Activated B cell treated with CpG ODN at 0.5 μM for 24 hours (primary cell): Measurements from ENCODE around the gene MGLL. TPM values are rescaled to one million over a fixed set of nuclear protein-coding genes. Genes with fewer than 3 reads are reported as not detected.
A peak's percentile ranks its signal among the peaks of the same experiment; 100 is the strongest.

ENCODE experiments used
- ATAC-seq: fragments of 200-7000 bp; cut with Tn5 transposase; one replicate; pipeline ENCODE4 v1.10.0; 2021; ENCODE audit warnings: low read depth, mild to moderate bottlenecking, moderate library complexity
- CTCF ChIA-PET: fragments of 350-600 bp; sonication (Branson Sonifier 250); formaldehyde crosslinking; loops from one replicate; lab custom pipeline; 2021; ENCODE audit warnings: antibody characterized with exemption; lab: Charles Lee
- POLR2A ChIA-PET: fragments of 350-600 bp; sonication (Branson Sonifier 250); formaldehyde crosslinking; loops from one replicate; lab custom pipeline; 2021; ENCODE audit warnings: antibody characterized with exemption; lab: Charles Lee
- DNase-seq: peaks from one replicate; pipeline ENCODE4 v3.0.0; 2022
- H3K27ac Mint-ChIP-seq: one replicate; pipeline ENCODE4 v1.8.0; 2020; ENCODE audit warnings: mixed read lengths
- H3K27me3 Mint-ChIP-seq: one replicate; pipeline ENCODE4 v1.8.0; 2021; ENCODE audit warnings: mixed read lengths
- H3K36me3 Mint-ChIP-seq: one replicate; pipeline ENCODE4 v1.8.0; 2021; ENCODE audit warnings: low read depth, mixed read lengths
- H3K4me1 Mint-ChIP-seq: one replicate; pipeline ENCODE4 v1.8.0; 2021; ENCODE audit warnings: mixed read lengths
- H3K4me3 Mint-ChIP-seq: one replicate; pipeline ENCODE4 v1.8.0; 2020; ENCODE audit warnings: mild to moderate bottlenecking, mixed read lengths
- H3K9me3 Mint-ChIP-seq: one replicate; pipeline ENCODE4 v1.8.0; 2020; ENCODE audit warnings: mixed read lengths
- CTCF ChIP-seq: fragments of 200-600 bp; IDR thresholded peaks from one replicate; pipeline ENCODE4 v1.8.0; 2022; ENCODE audit warnings: antibody characterized with exemption, mild to moderate bottlenecking
- intact Hi-C: fragments of 100-400 bp; cut with micrococcal nuclease; formaldehyde crosslinking; loops from one replicate; pipeline ENCODE4 v1.15.1; 2024
- total RNA-seq: library from RNA; stranded (reverse); gene quantifications from 2 replicates; pipeline ENCODE4 v1.2.3, GENCODE V29; 2022

The MGLL gene
- total RNA-seq, 1 donor from 2014 or later, result 19.1 TPM

- peaks cover 18% of the 10 kb centered on the region for H3K4me1 Mint-ChIP-seq
- H3K27me3 Mint-ChIP-seq, result no peaks in the 10 kb centered on the region
- no peak for TF ChIP-seq CTCF
- POLR2A ChIA-PET, result interaction anchor here (1.9 kb wide), 1 partner anchor 56 kb away, joined by 4 read pairs; no protein-coding TSS in a partner anchor
- CTCF ChIA-PET, result interaction anchor here (0.7 kb wide), 1 partner anchor 58 kb away, joined by 3 read pairs; no protein-coding TSS in a partner anchor
- intact Hi-C loops, result loop anchor here (5.0 kb wide), 1 partner anchor 353 kb away; the partner anchor contains the start of gene SEC61A1
- H3K9me3 Mint-ChIP-seq, result peaks cover 2% of the 10 kb centered on the region
- no peak overlapping the region for H3K27ac Mint-ChIP-seq
- ATAC-seq (no peak), DNase-seq (no peak)
- no peak overlapping the region for H3K4me3 Mint-ChIP-seq
- no peaks in the 10 kb centered on the region for H3K36me3 Mint-ChIP-seq
Measured at GRCh38 chr3:127698691-127699415, 123.5 kb downstream of the MGLL start.

GRCh38 chr3:127698286-127698685 is 124.0 kb downstream of the MGLL start:
- Mint-ChIP-seq H3K4me3 (no peak overlapping the region), H3K36me3 (peaks cover 2% of the 10 kb centered on the region), H3K27ac (peak overlapping the region; percentile 57), H3K4me1 (peaks cover 21% of the 10 kb centered on the region), H3K27me3 (peaks cover 2% of the 10 kb centered on the region), H3K9me3 (no peaks in the 10 kb centered on the region)
- intact Hi-C loops, result loop anchor here (5.0 kb wide), 1 partner anchor 354 kb away; the partner anchor contains the start of gene SEC61A1
- ATAC-seq, result no peak
- ChIA-PET CTCF (no interaction called here), POLR2A (interaction anchor here (1.9 kb wide), 1 partner anchor 57 kb away, joined by 4 read pairs; no protein-coding TSS in a partner anchor)
- no peak for DNase-seq
- TF ChIP-seq CTCF, result no peak

GRCh38 chr3:127697551-127698240 is 124.6 kb downstream of the MGLL start:
- ChIA-PET POLR2A (interaction anchor here (0.6 to 2.1 kb wide), 6 partner anchors 22 to 150 kb away, joined by 4 to 10 read pairs (median 6); partner anchors contain the start of gene ABTB1), CTCF (interaction anchor here (0.8 to 2.5 kb wide), 7 partner anchors 38 to 273 kb away, joined by 3 to 10 read pairs (median 4); no protein-coding TSS in a partner anchor)

GRCh38 chr3:127694467-127695215 is 127.7 kb downstream of the MGLL start:
- peaks cover 2% of the 10 kb centered on the region for H3K36me3 Mint-ChIP-seq
- H3K4me1 Mint-ChIP-seq, result peaks cover 41% of the 10 kb centered on the region
- ATAC-seq, result no peak
- no peak overlapping the region for H3K4me3 Mint-ChIP-seq
- ChIA-PET POLR2A (interaction anchor here (0.5 to 1.0 kb wide), 2 partner anchors 13 to 43 kb away, joined by 3 to 7 read pairs; no protein-coding TSS in a partner anchor), CTCF (interaction anchor here (0.6 to 1.8 kb wide), 12 partner anchors 14 to 276 kb away, joined by 3 to 12 read pairs (median 3); partner anchors contain the start of gene TPRA1)
- H3K27ac Mint-ChIP-seq, result no peak overlapping the region
- no peak for DNase-seq
- intact Hi-C loops, result loop anchor here (1.0 to 5.0 kb wide), 4 partner anchors 104 to 358 kb away; partner anchors contain the start of genes SEC61A1 and TPRA1
- H3K27me3 Mint-ChIP-seq, result peaks cover 2% of the 10 kb centered on the region
- no peak for TF ChIP-seq CTCF
- H3K9me3 Mint-ChIP-seq, result no peaks in the 10 kb centered on the region

More at GRCh38 chr3:127697551-127698240, 124.6 kb downstream of the MGLL start:
- H3K4me3 Mint-ChIP-seq, result peak overlapping the region; percentile 70
- peak overlapping the region; percentile 57 for H3K27ac Mint-ChIP-seq
- peaks cover 2% of the 10 kb centered on the region for H3K27me3 Mint-ChIP-seq
- peaks cover 2% of the 10 kb centered on the region for H3K36me3 Mint-ChIP-seq
- ATAC-seq (peak; percentile 83), DNase-seq (peak; percentile 42)
- peaks cover 24% of the 10 kb centered on the region for H3K4me1 Mint-ChIP-seq
- H3K9me3 Mint-ChIP-seq, result no peaks in the 10 kb centered on the region
- no peak for TF ChIP-seq CTCF
- intact Hi-C loops, result loop anchor here (1.0 to 5.0 kb wide), 8 partner anchors 25 to 355 kb away; partner anchors contain the start of genes ABTB1, MGLL and SEC61A1
